GM15510 (cell line): Measurements from ENCODE around the gene OR8D4.

Experiments
- POLR2A ChIP-seq: IDR thresholded peaks from 3 replicates; pipeline ENCODE4 v1.6.1; 2011; ENCODE audit warnings: borderline replicate concordance; ENCODE audit not compliant: insufficient read length; ENCODE audit errors: extremely low read depth

Gene OR8D4

DNA sequence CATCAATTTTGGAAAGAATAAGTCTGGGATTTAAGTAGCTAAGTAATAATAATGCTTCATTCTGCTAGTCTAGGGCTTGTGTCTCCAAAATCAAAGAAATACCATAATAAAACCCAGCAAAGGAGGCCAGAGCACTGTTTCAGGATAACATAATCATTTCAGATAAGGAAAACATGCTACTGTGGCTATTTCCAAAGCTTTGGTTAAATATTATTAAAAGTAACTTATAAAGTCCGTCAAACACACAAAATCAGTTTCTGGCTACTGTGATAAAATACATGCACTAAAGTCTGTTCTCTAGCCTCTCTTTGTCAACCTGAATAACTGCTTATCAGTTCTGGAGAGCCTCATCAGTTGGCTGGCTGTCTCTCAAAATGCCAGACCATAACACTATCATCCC lies 43.2 kb downstream of the OR8D4 start:
- TF ChIP-seq POLR2A = no peak

DNA sequence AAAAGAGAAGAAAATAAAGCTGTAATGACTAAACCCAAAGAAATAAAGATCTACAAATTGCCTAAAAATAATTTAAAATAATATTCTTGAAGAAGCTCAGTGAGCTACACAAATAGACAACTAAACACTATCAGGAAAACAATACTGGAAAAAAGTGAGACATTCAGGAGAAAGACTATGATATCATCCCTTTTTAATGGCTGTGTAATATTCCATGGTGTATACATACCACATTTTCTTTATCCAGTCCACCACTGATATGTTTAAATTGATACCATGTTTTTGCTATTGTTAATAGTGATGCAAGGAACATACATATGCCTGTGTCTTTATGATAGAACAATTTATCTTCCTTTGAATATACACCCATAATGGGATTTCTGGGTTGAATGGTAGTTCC lies 54.8 kb downstream of the OR8D4 start:
- TF ChIP-seq POLR2A = no peak
